Globus pallidus (tissue), 1 donor: Measurements from ENCODE around the gene PAN2.
"Not testable (repeated sequence)": the region's sequence is repeated elsewhere in the genome, so short reads cannot be mapped to it uniquely, and the experiment has no call there.

ENCODE experiments used
- DNase-seq: peaks from one replicate; pipeline ENCODE4 v3.0.0-alpha.2; 2015; ENCODE audit warnings: low spot score

The PAN2 gene

GRCh38 chr12:56346675-56347074 lies 12.9 kb upstream of the PAN2 start:
- DNase-seq: no peak

- DNase-seq: not testable (repeated sequence)
These were observed 8.5 kb upstream of the PAN2 start for GRCh38 chr12:56342290-56342689.

- DNase-seq: no peak
These were observed 7.8 kb upstream of the PAN2 start for GRCh38 chr12:56341616-56342015.

GRCh38 chr12:56339158-56339422 lies 5.3 kb upstream of the PAN2 start:
- DNase-seq: no peak

- no peak for DNase-seq
These were observed 4.7 kb upstream of the PAN2 start, which contains the start of gene IL23A for GRCh38 chr12:56338308-56339157. Gene IL23A, plus strand, starts transcription at chr12:56338884. Its CDS starts 161 bp downstream, at chr12:56339045.

GRCh38 chr12:56337753-56338251 lies 4.0 kb upstream of the PAN2 start:
- no peak for DNase-seq

- DNase-seq: peak; percentile 38
These were observed 2.8 kb upstream of the PAN2 start for GRCh38 chr12:56336361-56337167.

- not testable (repeated sequence) for DNase-seq
These were observed 1.7 kb upstream of the PAN2 start for GRCh38 chr12:56335527-56335926.

- no peak for DNase-seq
These were observed 642 bp upstream of the PAN2 start for GRCh38 chr12:56334490-56334793.

- no peak for DNase-seq
These were observed 562 bp downstream of the PAN2 start for GRCh38 chr12:56333197-56333678.

- DNase-seq: no peak
These were observed 1.1 kb downstream of the PAN2 start for GRCh38 chr12:56332512-56333196.

GRCh38 chr12:56330936-56331490 lies 2.8 kb downstream of the PAN2 start:
- no peak for DNase-seq

- no peak for DNase-seq
These were observed 7.3 kb downstream of the PAN2 start for GRCh38 chr12:56326533-56326932.

GRCh38 chr12:56326126-56326525 lies 7.7 kb downstream of the PAN2 start:
- DNase-seq: no peak

- no peak for DNase-seq
These were observed 9.6 kb downstream of the PAN2 start for GRCh38 chr12:56324206-56324605.

GRCh38 chr12:56321610-56322009 lies 12.2 kb downstream of the PAN2 start:
- not testable (repeated sequence) for DNase-seq

- no peak for DNase-seq
These were observed 12.8 kb downstream of the PAN2 start for GRCh38 chr12:56321027-56321426.

- DNase-seq: no peak
These were observed 16.1 kb downstream of the PAN2 start for GRCh38 chr12:56317675-56318074.

- peak; percentile 95 for DNase-seq
These were observed 18.0 kb downstream of the PAN2 start, which contains the start of gene CNPY2 for GRCh38 chr12:56315622-56316473. Gene CNPY2, minus strand, starts transcription at chr12:56315988. Its CDS starts 771 bp downstream, at chr12:56315217.

GRCh38 chr12:56315249-56315621 lies 18.6 kb downstream of the PAN2 start:
- peak; percentile 81 for DNase-seq

GRCh38 chr12:56311003-56311402 lies 22.8 kb downstream of the PAN2 start:
- DNase-seq: no peak
